Endothelial cell of umbilical vein (primary cell): ENCODE measurements around the gene PRM3. TPM values are rescaled to one million over a fixed set of nuclear protein-coding genes. Genes with fewer than 3 reads are reported as not detected.

Experiments used
- BruUV-seq: library from RNA; stranded (reverse); fragments of 400-500 nt; replicated peaks from 2 replicates; lab custom pipeline; 2021; lab: Mats Ljungman, UMichigan
- CTCF ChIA-PET: fragments of 300-600, 350-600 bp; sonication (Branson Sonifier 250); formaldehyde crosslinking; loops from one replicate; lab custom pipeline; 2021; ENCODE audit warnings: antibody characterized with exemption, inconsistent platforms; lab: Charles Lee
- POLR2A ChIA-PET: fragments of 300-600, 350-600 bp; sonication (Branson Sonifier 250); formaldehyde crosslinking; loops from one replicate; lab custom pipeline; 2021; ENCODE audit warnings: antibody characterized with exemption, inconsistent platforms; lab: Charles Lee
- DNase-seq: peaks from one replicate; pipeline ENCODE4 v3.0.0-alpha.2; 2011; ENCODE audit warnings: low read depth, low spot score
- FAIRE-seq: peaks from 2 replicates; lab custom pipeline; 2011; peaks lifted over from hg19 to GRCh38; lab: Jason Lieb, UNC
- H2AFZ ChIP-seq: 2 replicates; pipeline ENCODE4 v1.6.0; 2012; ENCODE audit warnings: low read depth, low read length, control low read depth, inconsistent platforms
- H3K27ac ChIP-seq: 2 replicates; pipeline ENCODE4 v1.5.1; 2011; ENCODE audit warnings: low read depth, mild to moderate bottlenecking, control low read depth, low read length, moderate library complexity; ENCODE audit not compliant: insufficient read depth
- H3K27me3 ChIP-seq, 2 experiments: 2 replicates each; pipeline versions ENCODE4 v1.6.0 to v1.6.1; 2011; ENCODE audit warnings: low read length in 2 of 2, mixed read lengths in 1 of 2; ENCODE audit not compliant: control insufficient read depth in 2 of 2, insufficient read depth in 2 of 2
- H3K36me3 ChIP-seq, 2 experiments: 2 replicates in 1 of 2; 3 replicates in 1 of 2; pipeline ENCODE4 v1.5.1; 2011; ENCODE audit warnings: low read length in 2 of 2, mild to moderate bottlenecking in 1 of 2, moderate library complexity in 1 of 2; ENCODE audit not compliant: control insufficient read depth in 2 of 2, insufficient read depth in 2 of 2; ENCODE audit errors: extremely low read depth in 1 of 2
- H3K4me1 ChIP-seq: 3 replicates; pipeline ENCODE4 v1.5.1; 2011; ENCODE audit warnings: mild to moderate bottlenecking, low read length; ENCODE audit not compliant: control insufficient read depth, insufficient read depth; ENCODE audit errors: extremely low read depth
- H3K4me2 ChIP-seq: 2 replicates; pipeline ENCODE4 v1.6.1; 2011; ENCODE audit warnings: low read length, control low read depth, mixed read lengths; ENCODE audit not compliant: insufficient read depth
- H3K4me3 ChIP-seq, 3 experiments: fragments of 200-600 bp in 1 of 3; sonication (generic), shearing (Covaris generic) in 1 of 3; replicated peaks in 1 of 3; 2 replicates each; pipeline ENCODE4 v1.5.1; 2011 to 2016; ENCODE audit warnings: control low read depth in 3 of 3, low read length in 3 of 3, mild to moderate bottlenecking in 2 of 3, inconsistent platforms in 1 of 3, low read depth in 1 of 3, moderate library complexity in 1 of 3; ENCODE audit not compliant: insufficient read depth in 1 of 3
- H3K79me2 ChIP-seq: 2 replicates; pipeline ENCODE4 v1.6.0; 2012; ENCODE audit warnings: low read length, inconsistent platforms; ENCODE audit not compliant: control insufficient read depth, insufficient read depth
- H3K9ac ChIP-seq: replicated peaks from 2 replicates; pipeline ENCODE3; 2011; ENCODE audit warnings: low read length, control low read depth; ENCODE audit not compliant: insufficient read depth; ENCODE audit errors: extremely low read depth
- H3K9me1 ChIP-seq: replicated peaks from 3 replicates; pipeline ENCODE4 v1.6.0; 2011; ENCODE audit warnings: mild to moderate bottlenecking, low read length; ENCODE audit not compliant: control insufficient read depth, insufficient read depth; ENCODE audit errors: extremely low read depth
- H3K9me3 ChIP-seq: replicated peaks from 2 replicates; pipeline ENCODE4 v1.5.1; 2012; ENCODE audit warnings: low read length, inconsistent platforms; ENCODE audit not compliant: control insufficient read depth, insufficient read depth
- H4K20me1 ChIP-seq: replicated peaks from 2 replicates; pipeline ENCODE3; 2011; ENCODE audit warnings: mild to moderate bottlenecking, low read length; ENCODE audit not compliant: control insufficient read depth, insufficient read depth; ENCODE audit errors: extremely low read depth
- EZH2 ChIP-seq: IDR thresholded peaks from 2 replicates; pipeline ENCODE4 v1.6.1; 2012; ENCODE audit warnings: borderline replicate concordance, low read depth, mild to moderate bottlenecking, moderate library complexity, low read length, inconsistent platforms; ENCODE audit not compliant: severe bottlenecking
- FOS ChIP-seq: IDR thresholded peaks from 2 replicates; pipeline ENCODE4 v1.6.1; 2011; ENCODE audit warnings: mild to moderate bottlenecking, low read length, moderate library complexity, borderline replicate concordance; ENCODE audit not compliant: insufficient read depth
- GATA2 ChIP-seq: IDR thresholded peaks from 2 replicates; pipeline ENCODE4 v1.7.0; 2011; ENCODE audit warnings: low read depth, mild to moderate bottlenecking, moderate library complexity, mixed read lengths, low read length; ENCODE audit not compliant: insufficient read length, insufficient read depth
- JUN ChIP-seq: IDR thresholded peaks from 2 replicates; pipeline ENCODE4 v1.6.1; 2011; ENCODE audit warnings: borderline replicate concordance, low read depth; ENCODE audit not compliant: insufficient read length, insufficient read depth
- MYC ChIP-seq: IDR thresholded peaks from one replicate; pipeline ENCODE4 v1.6.1; 2011; ENCODE audit warnings: mild to moderate bottlenecking, low read depth, low read length
- POLR2A ChIP-seq: IDR thresholded peaks from 2 replicates; pipeline ENCODE4 v1.6.1; 2012; ENCODE audit warnings: low read depth, mild to moderate bottlenecking, control low read depth, low read length
- POLR2AphosphoS5 ChIP-seq: IDR thresholded peaks from 2 replicates; pipeline ENCODE4 v1.6.1; 2012; ENCODE audit warnings: low read depth, mild to moderate bottlenecking, control low read depth, low read length, moderate library complexity; ENCODE audit not compliant: insufficient read depth
- dilution Hi-C: fragments of 300-500 bp; cut with MboI; formaldehyde crosslinking; loops from one replicate; pipeline ENCODE4 v1.15.0; 2019; ENCODE audit warnings: low sequenced_read_pairs; ENCODE audit not compliant: extremely low pct_ligation_motif_present
- intact Hi-C: fragments of 100-400 bp; cut with micrococcal nuclease; formaldehyde crosslinking; loops from one replicate; pipeline ENCODE4 v1.10.0; 2022
- polyA plus RNA-seq, 4 experiments: library from polyadenylated mRNA; depleted of rRNA in 3 of 4; stranded (reverse) in 3 of 4; unstranded in 1 of 4; fragments of >200 nt; gene quantifications; 2 replicates each; pipeline versions ENCODE4 v1.2.1 to v1.2.3, GENCODE V29; 2011 to 2012; ENCODE audit warnings: missing spikeins in 1 of 4
- total RNA-seq: library from RNA; stranded (reverse); gene quantifications from 2 replicates; pipeline ENCODE4 v1.2.3, GENCODE V29; 2021
- TF ChIP-seq, protein P1 (sequence below): IDR thresholded peaks from 2 replicates; pipeline ENCODE4 v1.6.1; 2011; ENCODE audit not compliant: insufficient read depth, insufficient read length
- TF ChIP-seq, protein P2 (sequence below), 2 donors: IDR thresholded peaks; 1 replicate in 1 of 2; 2 replicates in 1 of 2; pipeline ENCODE4 v1.5.1; 2011; ENCODE audit warnings: low read length in 2 of 2, mild to moderate bottlenecking in 2 of 2, moderate library complexity in 2 of 2, control low read depth in 1 of 2, inconsistent platforms in 1 of 2, low read depth in 1 of 2; ENCODE audit not compliant: insufficient read depth in 1 of 2; ENCODE audit errors: extremely low read depth in 1 of 2

Gene PRM3
- total and polyA plus RNA-seq, 2 donors (not counting 3 experiments of a cell fraction or from before 2014, with no cell fraction given) = not detected

DNA sequence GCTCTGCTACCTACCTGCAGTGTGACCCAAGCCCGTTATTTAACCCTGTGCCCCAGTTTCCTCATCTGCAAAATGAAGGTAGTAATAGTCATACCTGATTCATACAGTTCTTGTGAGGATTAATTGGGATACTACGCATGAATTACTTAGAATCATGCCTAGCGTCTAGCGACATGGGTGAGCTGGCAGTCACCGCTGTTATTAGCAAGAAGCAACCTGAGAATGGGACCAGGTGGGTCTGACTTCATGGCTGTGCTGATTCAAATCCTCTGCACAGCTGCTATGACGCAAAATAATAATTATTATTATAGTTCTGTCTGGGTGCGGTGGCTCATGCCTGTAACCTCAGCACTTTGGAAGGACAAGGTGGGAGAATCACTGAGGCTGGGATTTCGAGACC lies 25.3 kb downstream of the PRM3 start:
- BruUV-seq = no TSS peak
- no peaks in the 10 kb centered on the region for H3K9me1 ChIP-seq
- dilution Hi-C loops = no loop called here

More for the DNA sequence above, 25.3 kb downstream of the PRM3 start:
- CTCF ChIA-PET = interaction anchor here (0.7 to 1.9 kb wide), 2 partner anchors 246 to 277 kb away, joined by 3 to 9 read pairs; no protein-coding TSS in a partner anchor
- DNase-seq = no peak
- Histone ChIP-seq H2AFZ (no peak overlapping the region), H3K9ac (no peak overlapping the region), H4K20me1 (no peaks in the 10 kb centered on the region), H3K27ac (no peak overlapping the region), H3K27me3 (peaks cover 2 to 3% of the 10 kb centered on the region in 2 experiments), H3K4me3 (no peak overlapping the region), H3K4me2 (no peak overlapping the region), H3K36me3 (no peaks in the 10 kb centered on the region), H3K9me3 (no peaks in the 10 kb centered on the region), H3K79me2 (no peaks in the 10 kb centered on the region), H3K4me1 (no peaks in the 10 kb centered on the region)
- no peak for TF ChIP-seq FOS
- TF ChIP-seq POLR2A = no peak
- TF ChIP-seq POLR2AphosphoS5 = no peak
- TF ChIP-seq, protein P1, sequence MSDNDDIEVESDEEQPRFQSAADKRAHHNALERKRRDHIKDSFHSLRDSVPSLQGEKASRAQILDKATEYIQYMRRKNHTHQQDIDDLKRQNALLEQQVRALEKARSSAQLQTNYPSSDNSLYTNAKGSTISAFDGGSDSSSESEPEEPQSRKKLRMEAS = no peak
- no peak for TF ChIP-seq MYC
- TF ChIP-seq EZH2 = no peak
- TF ChIP-seq GATA2 = no peak
- no peak for TF ChIP-seq JUN
- TF ChIP-seq, protein P2, sequence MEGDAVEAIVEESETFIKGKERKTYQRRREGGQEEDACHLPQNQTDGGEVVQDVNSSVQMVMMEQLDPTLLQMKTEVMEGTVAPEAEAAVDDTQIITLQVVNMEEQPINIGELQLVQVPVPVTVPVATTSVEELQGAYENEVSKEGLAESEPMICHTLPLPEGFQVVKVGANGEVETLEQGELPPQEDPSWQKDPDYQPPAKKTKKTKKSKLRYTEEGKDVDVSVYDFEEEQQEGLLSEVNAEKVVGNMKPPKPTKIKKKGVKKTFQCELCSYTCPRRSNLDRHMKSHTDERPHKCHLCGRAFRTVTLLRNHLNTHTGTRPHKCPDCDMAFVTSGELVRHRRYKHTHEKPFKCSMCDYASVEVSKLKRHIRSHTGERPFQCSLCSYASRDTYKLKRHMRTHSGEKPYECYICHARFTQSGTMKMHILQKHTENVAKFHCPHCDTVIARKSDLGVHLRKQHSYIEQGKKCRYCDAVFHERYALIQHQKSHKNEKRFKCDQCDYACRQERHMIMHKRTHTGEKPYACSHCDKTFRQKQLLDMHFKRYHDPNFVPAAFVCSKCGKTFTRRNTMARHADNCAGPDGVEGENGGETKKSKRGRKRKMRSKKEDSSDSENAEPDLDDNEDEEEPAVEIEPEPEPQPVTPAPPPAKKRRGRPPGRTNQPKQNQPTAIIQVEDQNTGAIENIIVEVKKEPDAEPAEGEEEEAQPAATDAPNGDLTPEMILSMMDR (IDR thresholded peaks at IDR 0.05; ENCODE audit: extremely low read depth in 1 of 2, insufficient read depth in 1 of 2, low read depth in 1 of 2, low read length in 2 of 2) = no peak
- POLR2A ChIA-PET = interaction anchor here (0.7 kb wide), 1 partner anchor 140 kb away, joined by 4 read pairs; no protein-coding TSS in a partner anchor
- intact Hi-C loops = no loop called here
- FAIRE-seq = no peak
